Neutrophil (primary cell): ENCODE data around the gene POLR2J2.
"Not testable (repeated sequence)": the region's sequence is repeated elsewhere in the genome, so short reads cannot be mapped to it uniquely, and the experiment has no call there.

Experiments used
- H3K27ac ChIP-seq: fragments of 200-600 bp; sonication (generic); 2 replicates; pipeline ENCODE4 v1.5.1; 2016; ENCODE audit warnings: mild to moderate bottlenecking, moderate library complexity
- H3K27me3 ChIP-seq: fragments of 200-600 bp; sonication (generic); 2 replicates; pipeline ENCODE4 v1.6.0; 2016; ENCODE audit warnings: mild to moderate bottlenecking
- H3K36me3 ChIP-seq: fragments of 200-600 bp; sonication (generic); 2 replicates; pipeline ENCODE4 v1.5.1; 2017
- H3K4me1 ChIP-seq, 2 experiments: fragments of 200-600 bp in 1 of 2; sonication (generic) in 1 of 2; 1 replicate in 1 of 2; 2 replicates in 1 of 2; pipeline versions ENCODE4 v1.5.1 to v1.6.1; 2013 to 2016; ENCODE audit warnings: low read depth in 1 of 2, low read length in 1 of 2, mild to moderate bottlenecking in 1 of 2, moderate library complexity in 1 of 2; ENCODE audit not compliant: control insufficient read depth in 1 of 2, insufficient read depth in 1 of 2
- H3K4me3 ChIP-seq, 2 experiments: fragments of 200-600 bp in 1 of 2; sonication (generic) in 1 of 2; 1 replicate in 1 of 2; 2 replicates in 1 of 2; pipeline ENCODE4 v1.5.1; 2013 to 2016; ENCODE audit warnings: low read depth in 1 of 2, low read length in 1 of 2, mild to moderate bottlenecking in 1 of 2, moderate library complexity in 1 of 2
- H3K9me3 ChIP-seq: fragments of 200-600 bp; sonication (generic); 2 replicates; pipeline ENCODE4 v1.5.1; 2016

The POLR2J2 gene

GRCh38 chr7:102671166-102671955 lies at the start of gene POLR2J2:
TSS of gene POLR2J2 (minus strand) at chr7:102671663. CDS start at chr7:102671601, 62 bp downstream.
- not testable (repeated sequence) for H3K4me1 ChIP-seq, H3K27me3 ChIP-seq, H3K27ac ChIP-seq, H3K9me3 ChIP-seq, H3K36me3 ChIP-seq
- H3K4me3 ChIP-seq: peak within 1 kb of the TSS; percentile 46 to 54

- H3K27ac ChIP-seq: not testable (repeated sequence)
Observed at GRCh38 chr7:102718491-102718890, 47.0 kb upstream of the POLR2J2 start.

GRCh38 chr7:102715718-102716117 lies 44.3 kb upstream of the POLR2J2 start:
- H3K27me3 ChIP-seq, H3K4me3 ChIP-seq, H3K9me3 ChIP-seq, H3K36me3 ChIP-seq, H3K27ac ChIP-seq, H3K4me1 ChIP-seq: not testable (repeated sequence)

More at GRCh38 chr7:102718491-102718890, 47.0 kb upstream of the POLR2J2 start:
- not testable (repeated sequence) for H3K27me3 ChIP-seq, H3K36me3 ChIP-seq, H3K4me1 ChIP-seq, H3K9me3 ChIP-seq, H3K4me3 ChIP-seq

- H3K27ac ChIP-seq, H3K27me3 ChIP-seq, H3K36me3 ChIP-seq, H3K4me1 ChIP-seq, H3K9me3 ChIP-seq, H3K4me3 ChIP-seq: not testable (repeated sequence)
Observed at GRCh38 chr7:102714774-102715522, 43.5 kb upstream of the POLR2J2 start.

- H3K9me3 ChIP-seq, H3K4me3 ChIP-seq, H3K4me1 ChIP-seq, H3K27me3 ChIP-seq, H3K36me3 ChIP-seq, H3K27ac ChIP-seq: not testable (repeated sequence)
Observed at GRCh38 chr7:102713691-102714080, 42.2 kb upstream of the POLR2J2 start.

- not testable (repeated sequence) for H3K4me1 ChIP-seq, H3K36me3 ChIP-seq, H3K27ac ChIP-seq, H3K9me3 ChIP-seq, H3K27me3 ChIP-seq
- H3K4me3 ChIP-seq: peak overlapping the region in 1 of 2 experiments; percentile 34
Observed at GRCh38 chr7:102713011-102713690, 41.7 kb upstream of the POLR2J2 start.

- H3K4me1 ChIP-seq, H3K4me3 ChIP-seq, H3K9me3 ChIP-seq, H3K36me3 ChIP-seq, H3K27me3 ChIP-seq, H3K27ac ChIP-seq: not testable (repeated sequence)
Observed at GRCh38 chr7:102698962-102699750, 27.7 kb upstream of the POLR2J2 start.

- not testable (repeated sequence) for H3K27ac ChIP-seq, H3K4me3 ChIP-seq, H3K4me1 ChIP-seq, H3K9me3 ChIP-seq, H3K36me3 ChIP-seq, H3K27me3 ChIP-seq
Observed at GRCh38 chr7:102697642-102698512, 26.4 kb upstream of the POLR2J2 start.

GRCh38 chr7:102696009-102696408 lies 24.5 kb upstream of the POLR2J2 start:
- not testable (repeated sequence) for H3K4me3 ChIP-seq, H3K9me3 ChIP-seq, H3K27ac ChIP-seq, H3K4me1 ChIP-seq, H3K36me3 ChIP-seq, H3K27me3 ChIP-seq

GRCh38 chr7:102695033-102695552 lies 23.6 kb upstream of the POLR2J2 start:
- not testable (repeated sequence) for H3K27me3 ChIP-seq, H3K27ac ChIP-seq, H3K9me3 ChIP-seq, H3K36me3 ChIP-seq, H3K4me3 ChIP-seq, H3K4me1 ChIP-seq

GRCh38 chr7:102694008-102694407 lies 22.5 kb upstream of the POLR2J2 start:
- H3K9me3 ChIP-seq, H3K4me1 ChIP-seq, H3K27ac ChIP-seq, H3K36me3 ChIP-seq, H3K4me3 ChIP-seq, H3K27me3 ChIP-seq: not testable (repeated sequence)

- H3K4me3 ChIP-seq, H3K27me3 ChIP-seq, H3K4me1 ChIP-seq, H3K9me3 ChIP-seq, H3K27ac ChIP-seq, H3K36me3 ChIP-seq: not testable (repeated sequence)
Observed at GRCh38 chr7:102690602-102691001, 19.1 kb upstream of the POLR2J2 start.
